Neuronal stem cell (in vitro differentiated cells): Measurements from ENCODE around the gene TRPM2.

Experiments used
- DNase-seq: peaks from one replicate; pipeline ENCODE4 v3.0.0-alpha.2; 2013; ENCODE audit warnings: low spot score
- H2AFZ ChIP-seq: one replicate; pipeline ENCODE4 v1.6.1; 2013; ENCODE audit warnings: mild to moderate bottlenecking, low read length, inconsistent platforms
- H2AK5ac ChIP-seq: 2 replicates; pipeline ENCODE4 v1.6.1; 2013; ENCODE audit warnings: low read depth, mild to moderate bottlenecking, inconsistent platforms, low read length, moderate library complexity, mixed read lengths
- H2BK120ac ChIP-seq: 2 replicates; pipeline ENCODE4 v1.6.1; 2013; ENCODE audit warnings: low read depth, mild to moderate bottlenecking, inconsistent platforms, low read length, moderate library complexity, mixed read lengths
- H2BK12ac ChIP-seq: one replicate; pipeline ENCODE4 v1.6.1; 2013; ENCODE audit warnings: low read length, inconsistent platforms
- H2BK15ac ChIP-seq: 2 replicates; pipeline ENCODE4 v1.6.1; 2013; ENCODE audit warnings: mild to moderate bottlenecking, low read length, inconsistent platforms, mixed read lengths
- H2BK5ac ChIP-seq: one replicate; pipeline ENCODE4 v1.6.1; 2013; ENCODE audit warnings: inconsistent platforms, mild to moderate bottlenecking, low read length, moderate library complexity
- H3K14ac ChIP-seq: one replicate; pipeline ENCODE4 v1.6.1; 2013; ENCODE audit warnings: low read length, inconsistent platforms
- H3K18ac ChIP-seq: 2 replicates; pipeline ENCODE4 v1.6.1; 2013; ENCODE audit warnings: low read length, inconsistent platforms
- H3K23ac ChIP-seq: 2 replicates; pipeline ENCODE4 v1.6.1; 2013; ENCODE audit warnings: low read depth, mild to moderate bottlenecking, mixed read lengths, low read length, inconsistent platforms; ENCODE audit not compliant: poor library complexity
- H3K27ac ChIP-seq: replicated peaks from 3 replicates; pipeline ENCODE4 v1.5.1; 2013; ENCODE audit warnings: low read length, inconsistent platforms
- H3K27me3 ChIP-seq, 3 experiments: 2 replicates each; pipeline ENCODE4 v1.6.1; 2013; ENCODE audit warnings: low read length in 3 of 3, mild to moderate bottlenecking in 2 of 3, inconsistent platforms in 1 of 3, low read depth in 1 of 3, mixed read lengths in 1 of 3, moderate library complexity in 1 of 3; ENCODE audit not compliant: control insufficient read depth in 3 of 3, insufficient read depth in 3 of 3
- H3K36me3 ChIP-seq, 2 donors: replicated peaks in 1 of 2; 2 replicates each; pipeline ENCODE4 v1.6.1; 2013; ENCODE audit warnings: low read length in 2 of 2; ENCODE audit not compliant: control insufficient read depth in 2 of 2, insufficient read depth in 2 of 2
- H3K4ac ChIP-seq: 2 replicates; pipeline ENCODE4 v1.6.1; 2013; ENCODE audit warnings: inconsistent platforms, mild to moderate bottlenecking, low read length, moderate library complexity
- H3K4me1 ChIP-seq, 2 donors: 1 replicate in 1 of 2; 2 replicates in 1 of 2; pipeline ENCODE4 v1.6.1; 2013; ENCODE audit warnings: low read length in 2 of 2, low read depth in 1 of 2; ENCODE audit not compliant: control insufficient read depth in 2 of 2, insufficient read depth in 1 of 2
- H3K4me2 ChIP-seq: one replicate; pipeline ENCODE4 v1.6.1; 2013; ENCODE audit warnings: mild to moderate bottlenecking, low read length, inconsistent platforms; ENCODE audit not compliant: insufficient read depth, poor library complexity, severe bottlenecking
- H3K4me3 ChIP-seq, 2 donors: 2 replicates each; pipeline ENCODE4 v1.5.1; 2013; ENCODE audit warnings: low read length in 2 of 2, mild to moderate bottlenecking in 2 of 2, inconsistent platforms in 1 of 2, moderate library complexity in 1 of 2
- H3K79me1 ChIP-seq: one replicate; pipeline ENCODE4 v1.6.1; 2013; ENCODE audit warnings: low read depth, mild to moderate bottlenecking, inconsistent platforms, low read length, moderate library complexity
- H3K9ac ChIP-seq: one replicate; pipeline ENCODE4 v1.6.1; 2013; ENCODE audit warnings: mild to moderate bottlenecking, low read depth, low read length, inconsistent platforms; ENCODE audit not compliant: poor library complexity
- H3K9me3 ChIP-seq, 2 donors: replicated peaks in 1 of 2; 2 replicates each; pipeline versions ENCODE3 to v1.6.1; 2013; ENCODE audit warnings: low read length in 2 of 2, mild to moderate bottlenecking in 2 of 2, inconsistent platforms in 1 of 2, low read depth in 1 of 2, mixed read lengths in 1 of 2, moderate library complexity in 1 of 2; ENCODE audit not compliant: control insufficient read depth in 2 of 2, insufficient read depth in 1 of 2
- H4K8ac ChIP-seq: one replicate; pipeline ENCODE4 v1.6.1; 2013; ENCODE audit warnings: low read depth, mild to moderate bottlenecking, inconsistent platforms, low read length, moderate library complexity
- H4K91ac ChIP-seq: one replicate; pipeline ENCODE4 v1.6.1; 2013; ENCODE audit warnings: low read length, low read depth, mild to moderate bottlenecking, inconsistent platforms; ENCODE audit not compliant: poor library complexity
- WGBS, 2 donors: extraction: QIAGEN DNeasy Blood & Tissue Kit; methylation state at CpG; one replicate each; pipeline ENCODE4 v1.1.7; 2013; ENCODE audit warnings: missing lambda C conversion rate in 2 of 2, mixed read lengths in 1 of 2; ENCODE audit not compliant: insufficient read length in 2 of 2, insufficient replicate concordance in 1 of 2; ENCODE audit errors: extremely low coverage in 2 of 2; 5-methylcytosine and 5-hydroxymethylcytosine counted together

Gene TRPM2

GRCh38 chr21:44477131-44477530 is 123.7 kb downstream of the TRPM2 start:
- no peak overlapping the region for H3K9ac ChIP-seq
- no peak overlapping the region for H4K8ac ChIP-seq
- H3K14ac ChIP-seq, result no peak overlapping the region
- no peak overlapping the region for H2BK120ac ChIP-seq
- no peaks in the 10 kb centered on the region for H3K36me3 ChIP-seq
- no peak overlapping the region for H3K18ac ChIP-seq
- no peak overlapping the region for H2BK15ac ChIP-seq
- no peak overlapping the region for H3K4ac ChIP-seq
- no peaks in the 10 kb centered on the region for H3K79me1 ChIP-seq
- DNase-seq, result no peak
- no peak overlapping the region for H3K27ac ChIP-seq
- no peak overlapping the region for H4K91ac ChIP-seq
- H2AK5ac ChIP-seq, result no peak overlapping the region
- H2BK12ac ChIP-seq, result no peak overlapping the region
- H3K4me2 ChIP-seq, result no peak overlapping the region
- H3K9me3 ChIP-seq, result peaks cover 0 to 5% of the 10 kb centered on the region in 2 donors
- H2BK5ac ChIP-seq, result no peak overlapping the region
- H2AFZ ChIP-seq, result no peak overlapping the region
- no peak overlapping the region for H3K4me3 ChIP-seq
- H3K27me3 ChIP-seq, result peaks cover 0 to 2% (median 0%) of the 10 kb centered on the region in 3 experiments
- no CpG with 5 or more reads among the region's 8 CpGs for WGBS, 2 donors
- H3K4me1 ChIP-seq, result no peaks in the 10 kb centered on the region
- H3K23ac ChIP-seq, result no peak overlapping the region

- H2AFZ ChIP-seq, result no peak overlapping the region
- no peak overlapping the region for H3K23ac ChIP-seq
- no peak overlapping the region for H2BK5ac ChIP-seq
- no peak overlapping the region for H2BK120ac ChIP-seq
- H3K14ac ChIP-seq, result no peak overlapping the region
- no peak overlapping the region for H3K9ac ChIP-seq
- H3K4me3 ChIP-seq, result no peak overlapping the region
- no peaks in the 10 kb centered on the region for H3K4me1 ChIP-seq
- DNase-seq, result no peak
- no peak overlapping the region for H2BK12ac ChIP-seq
- H3K18ac ChIP-seq, result no peak overlapping the region
- no CpG with 5 or more reads among the region's 7 CpGs for WGBS, 2 donors
- H4K91ac ChIP-seq, result no peak overlapping the region
- H3K79me1 ChIP-seq, result no peaks in the 10 kb centered on the region
- no peak overlapping the region for H3K4ac ChIP-seq
- H3K36me3 ChIP-seq, result no peaks in the 10 kb centered on the region
- no peak overlapping the region for H3K4me2 ChIP-seq
- no peak overlapping the region for H4K8ac ChIP-seq
- peaks cover 0 to 5% of the 10 kb centered on the region in 2 donors for H3K9me3 ChIP-seq
- H3K27ac ChIP-seq, result no peak overlapping the region
- peak overlapping the region; percentile 82 for H2BK15ac ChIP-seq
- no peak overlapping the region for H2AK5ac ChIP-seq
- peaks cover 0 to 2% (median 0%) of the 10 kb centered on the region in 3 experiments for H3K27me3 ChIP-seq
These were observed 124.3 kb downstream of the TRPM2 start for GRCh38 chr21:44477712-44478111.

- no peak overlapping the region for H4K91ac ChIP-seq
- no peaks in the 10 kb centered on the region for H3K4me1 ChIP-seq
- peak overlapping the region; percentile 11 for H3K18ac ChIP-seq
- H3K36me3 ChIP-seq, result no peaks in the 10 kb centered on the region
- no peak overlapping the region for H4K8ac ChIP-seq
- no peak overlapping the region for H2BK120ac ChIP-seq
- H3K4ac ChIP-seq, result no peak overlapping the region
- peak overlapping the region; percentile 25 for H3K14ac ChIP-seq
- no peak overlapping the region for H3K27ac ChIP-seq
- WGBS, 2 donors, result no CpG with 5 or more reads among the region's 16 CpGs
- no peak for DNase-seq
- peak overlapping the region; percentile 60 for H2BK12ac ChIP-seq
- H2AK5ac ChIP-seq, result peak overlapping the region; percentile 53
- no peaks in the 10 kb centered on the region for H3K79me1 ChIP-seq
- H3K9me3 ChIP-seq, result peaks cover 0 to 5% of the 10 kb centered on the region in 2 donors
- peak overlapping the region in 1 of 2 donors; percentile 48 for H3K4me3 ChIP-seq
- H3K23ac ChIP-seq, result peak overlapping the region; percentile 48
- H3K9ac ChIP-seq, result no peak overlapping the region
- H2BK5ac ChIP-seq, result no peak overlapping the region
- no peak overlapping the region for H2BK15ac ChIP-seq
- no peak overlapping the region for H3K4me2 ChIP-seq
- H2AFZ ChIP-seq, result no peak overlapping the region
- peaks cover 0 to 2% (median 0%) of the 10 kb centered on the region in 3 experiments for H3K27me3 ChIP-seq
These were observed 124.8 kb downstream of the TRPM2 start for GRCh38 chr21:44478124-44478800.

- Histone ChIP-seq H3K27me3 (peaks cover 0 to 2% (median 0%) of the 10 kb centered on the region in 3 experiments), H2BK120ac (no peak overlapping the region), H2BK5ac (no peak overlapping the region), H3K14ac (peak overlapping the region; percentile 25), H2BK12ac (peak overlapping the region; percentile 60), H3K9me3 (peaks cover 0 to 5% of the 10 kb centered on the region in 2 donors), H3K36me3 (no peaks in the 10 kb centered on the region), H2AK5ac (peak overlapping the region; percentile 53), H3K4me1 (no peaks in the 10 kb centered on the region), H3K4me2 (no peak overlapping the region), H3K27ac (no peak overlapping the region), H3K4me3 (peak overlapping the region in 1 of 2 donors; percentile 48), H3K79me1 (no peaks in the 10 kb centered on the region), H2BK15ac (no peak overlapping the region), H3K9ac (no peak overlapping the region), H3K4ac (no peak overlapping the region), H3K23ac (peak overlapping the region; percentile 48), H4K8ac (peak overlapping the region; percentile 86), H2AFZ (no peak overlapping the region), H4K91ac (no peak overlapping the region), H3K18ac (peak overlapping the region; percentile 11)
- no peak for DNase-seq
- no CpG with 5 or more reads among the region's 5 CpGs for WGBS, 2 donors
These were observed 125.4 kb downstream of the TRPM2 start for GRCh38 chr21:44478801-44479167.
